IPS DF 4.7 (cell line): Measurements from ENCODE around the gene ULBP1.
"Not testable (repeated sequence)": the region's sequence is repeated elsewhere in the genome, so short reads cannot be mapped to it uniquely, and the experiment has no call there.

ENCODE experiments used
- DNase-seq: peaks from one replicate; pipeline ENCODE4 v3.0.0-alpha.2; 2013; ENCODE audit warnings: low spot score; ENCODE audit errors: extremely low read depth

ULBP1 gene

GRCh38 chr6:149974825-149975224 lies 11.1 kb downstream of the ULBP1 start:
- DNase-seq, result no peak

- no peak for DNase-seq
These were observed 11.7 kb downstream of the ULBP1 start for GRCh38 chr6:149975400-149975799.

- no peak for DNase-seq
These were observed 13.5 kb downstream of the ULBP1 start for GRCh38 chr6:149977221-149977620.

- no peak for DNase-seq
These were observed 14.9 kb downstream of the ULBP1 start for GRCh38 chr6:149978610-149979009.

- DNase-seq, result no peak
These were observed 15.6 kb downstream of the ULBP1 start for GRCh38 chr6:149979293-149979692.

- no peak for DNase-seq
These were observed 19.4 kb downstream of the ULBP1 start for GRCh38 chr6:149983145-149983544.

GRCh38 chr6:149984773-149985172 lies 21.0 kb downstream of the ULBP1 start:
- DNase-seq, result no peak

GRCh38 chr6:149985481-149985937 lies 21.8 kb downstream of the ULBP1 start:
- DNase-seq, result no peak

- DNase-seq, result no peak
These were observed 23.9 kb downstream of the ULBP1 start for GRCh38 chr6:149987602-149988107.

GRCh38 chr6:149988550-149989346 lies 25.0 kb downstream of the ULBP1 start:
- DNase-seq, result no peak

GRCh38 chr6:149990212-149990660 lies 26.5 kb downstream of the ULBP1 start:
- DNase-seq, result no peak

- DNase-seq, result no peak
These were observed 27.1 kb downstream of the ULBP1 start for GRCh38 chr6:149990661-149991471.

GRCh38 chr6:149991472-149991795 lies 27.7 kb downstream of the ULBP1 start:
- not testable (repeated sequence) for DNase-seq

GRCh38 chr6:149991838-149992237 lies 28.1 kb downstream of the ULBP1 start:
- DNase-seq, result no peak

- DNase-seq, result no peak
These were observed 31.6 kb downstream of the ULBP1 start for GRCh38 chr6:149995235-149995750.

- no peak for DNase-seq
These were observed 32.2 kb downstream of the ULBP1 start for GRCh38 chr6:149995971-149996370.

- DNase-seq, result no peak
These were observed 35.9 kb downstream of the ULBP1 start for GRCh38 chr6:149999636-150000035.

- DNase-seq, result no peak
These were observed 37.7 kb downstream of the ULBP1 start for GRCh38 chr6:150001295-150002008.

GRCh38 chr6:150002710-150003109 lies 39.0 kb downstream of the ULBP1 start:
- no peak for DNase-seq

GRCh38 chr6:150003599-150003998 lies 39.9 kb downstream of the ULBP1 start:
- DNase-seq, result not testable (repeated sequence)

GRCh38 chr6:150004101-150004782 lies 40.5 kb downstream of the ULBP1 start:
- no peak for DNase-seq
